HEK293 (cell line): ENCODE measurements around the gene CPSF2.

ENCODE experiments used
- CTCF ChIA-PET: fragments of 350-600 bp; formaldehyde crosslinking; extraction: SDS; loops from one replicate; lab custom pipeline; 2021; ENCODE audit warnings: antibody characterized with exemption; lab: Yijun Ruan, JAX
- POLR2A ChIA-PET: fragments of 300-600 bp; formaldehyde crosslinking; extraction: SDS; loops from one replicate; lab custom pipeline; 2020; ENCODE audit warnings: antibody characterized with exemption, inconsistent platforms; lab: Yijun Ruan, JAX
- H3K27ac ChIP-seq: fragments of 200-500 bp; sonication (Bioruptor generic); 2 replicates; pipeline ENCODE4 v1.5.1; 2014; ENCODE audit warnings: low read depth, low read length, control low read depth, inconsistent platforms; ENCODE audit errors: extremely low read depth
- H3K36me3 ChIP-seq, 2 experiments: fragments of 200-500 bp in 1 of 2; sonication (Bioruptor generic) in 1 of 2; 1 replicate in 1 of 2; 2 replicates in 1 of 2; pipeline ENCODE4 v1.5.1; 2014 to 2017; ENCODE audit warnings: inconsistent platforms in 2 of 2, low read length in 2 of 2; ENCODE audit not compliant: control insufficient read depth in 2 of 2, insufficient read depth in 1 of 2
- H3K4me1 ChIP-seq: fragments of 200-500 bp; sonication (Bioruptor generic); 2 replicates; pipeline ENCODE4 v1.5.1; 2014; ENCODE audit warnings: mild to moderate bottlenecking, low read length, inconsistent platforms; ENCODE audit not compliant: control insufficient read depth, insufficient read depth
- H3K4me3 ChIP-seq: 2 replicates; pipeline ENCODE4 v1.5.1; 2011; ENCODE audit warnings: low read depth, mild to moderate bottlenecking, control low read depth, low read length, moderate library complexity
- H3K9me3 ChIP-seq: fragments of 200-500 bp; sonication (Bioruptor generic); 2 replicates; pipeline ENCODE4 v1.5.1; 2014; ENCODE audit warnings: low read depth, low read length, inconsistent platforms; ENCODE audit not compliant: control insufficient read depth, insufficient read depth
- CTCF ChIP-seq: fragments of 450-650 bp; formaldehyde crosslinking; IDR thresholded peaks from 2 replicates; pipeline ENCODE4 v1.5.1; 2016; ENCODE audit warnings: missing biosample characterization, missing genetic modification characterization
- ELK4 ChIP-seq: IDR thresholded peaks from 2 replicates; pipeline ENCODE4 v1.6.1; 2011; ENCODE audit warnings: mild to moderate bottlenecking, low read depth, low read length, borderline replicate concordance
- GLIS1 ChIP-seq: fragments of 450-650 bp; formaldehyde crosslinking; IDR thresholded peaks from 2 replicates; pipeline ENCODE4 v1.5.1; 2016; ENCODE audit warnings: missing biosample characterization, missing genetic modification characterization
- HOXD13 ChIP-seq: sonication (generic); formaldehyde crosslinking; IDR thresholded peaks from 2 replicates; pipeline ENCODE4 v1.8.0; 2022; ENCODE audit warnings: missing genetic modification reagents, borderline replicate concordance
- KLF1 ChIP-seq: fragments of 450-650 bp; formaldehyde crosslinking; IDR thresholded peaks from 2 replicates; pipeline ENCODE4 v1.5.1; 2016; ENCODE audit warnings: missing biosample characterization, missing genetic modification characterization
- PRDM6 ChIP-seq: fragments of 450-650 bp; formaldehyde crosslinking; IDR thresholded peaks from 2 replicates; pipeline ENCODE4 v1.5.1; 2017; ENCODE audit warnings: missing biosample characterization, missing genetic modification characterization
- REPIN1 ChIP-seq: fragments of 450-650 bp; formaldehyde crosslinking; IDR thresholded peaks from 2 replicates; pipeline ENCODE4 v1.5.1; 2017; ENCODE audit warnings: missing biosample characterization, missing genetic modification characterization, low read depth
- ZBTB21 ChIP-seq: fragments of 450-650 bp; formaldehyde crosslinking; IDR thresholded peaks from 2 replicates; pipeline ENCODE4 v1.5.1; 2017; ENCODE audit warnings: missing biosample characterization, missing genetic modification characterization
- ZBTB7A ChIP-seq: fragments of 450-650 bp; formaldehyde crosslinking; IDR thresholded peaks from 2 replicates; pipeline ENCODE4 v1.5.1; 2016; ENCODE audit warnings: low read depth, missing biosample characterization, missing genetic modification characterization
- ZFHX2 ChIP-seq: fragments of 450-650 bp; formaldehyde crosslinking; conservative IDR thresholded peaks from 2 replicates; pipeline ENCODE4 v1.5.1; 2016; ENCODE audit warnings: missing biosample characterization, missing genetic modification characterization
- ZFP3 ChIP-seq: fragments of 450-650 bp; formaldehyde crosslinking; IDR thresholded peaks from 2 replicates; pipeline ENCODE4 v1.5.1; 2016; ENCODE audit warnings: low read depth, missing biosample characterization, missing genetic modification characterization
- ZNF132 ChIP-seq: fragments of 450-650 bp; formaldehyde crosslinking; IDR thresholded peaks from 2 replicates; pipeline ENCODE4 v1.5.1; 2017; ENCODE audit warnings: missing biosample characterization, missing genetic modification characterization, borderline replicate concordance
- ZNF174 ChIP-seq: fragments of 450-650 bp; formaldehyde crosslinking; IDR thresholded peaks from 2 replicates; pipeline ENCODE4 v1.5.0; 2017; ENCODE audit warnings: missing biosample characterization, mild to moderate bottlenecking, missing genetic modification characterization
- ZNF341 ChIP-seq: fragments of 450-650 bp; formaldehyde crosslinking; IDR thresholded peaks from 2 replicates; pipeline ENCODE4; 2016; ENCODE audit warnings: low read depth, missing biosample characterization, missing genetic modification characterization
- ZNF394 ChIP-seq: fragments of 450-650 bp; formaldehyde crosslinking; IDR thresholded peaks from 2 replicates; pipeline ENCODE4 v1.5.1; 2016; ENCODE audit warnings: missing biosample characterization, missing genetic modification characterization, mild to moderate bottlenecking, moderate library complexity, borderline replicate concordance
- ZNF433 ChIP-seq: fragments of 450-650 bp; formaldehyde crosslinking; IDR thresholded peaks from 2 replicates; pipeline ENCODE4 v1.5.1; 2016; ENCODE audit warnings: missing biosample characterization, missing genetic modification characterization, low read depth
- ZNF529 ChIP-seq: fragments of 450-650 bp; formaldehyde crosslinking; IDR thresholded peaks from 2 replicates; pipeline ENCODE4 v1.5.1; 2017; ENCODE audit warnings: missing genetic modification characterization, missing biosample characterization; ENCODE audit not compliant: insufficient replicate concordance
- ZNF580 ChIP-seq: fragments of 450-650 bp; formaldehyde crosslinking; IDR thresholded peaks from 2 replicates; pipeline ENCODE4 v1.5.1; 2016; ENCODE audit warnings: missing biosample characterization, missing genetic modification characterization
- ZNF600 ChIP-seq: fragments of 450-650 bp; formaldehyde crosslinking; IDR thresholded peaks from 2 replicates; pipeline ENCODE4 v1.5.1; 2016; ENCODE audit warnings: missing biosample characterization, missing genetic modification characterization
- ZNF624 ChIP-seq: fragments of 450-650 bp; formaldehyde crosslinking; IDR thresholded peaks from 2 replicates; pipeline ENCODE4 v1.5.1; 2017; ENCODE audit warnings: missing biosample characterization, missing genetic modification characterization
- ZNF654 ChIP-seq: fragments of 450-650 bp; formaldehyde crosslinking; IDR thresholded peaks from 2 replicates; pipeline ENCODE4 v1.5.1; 2016; ENCODE audit warnings: low read depth, missing biosample characterization, missing genetic modification characterization
- ZNF660 ChIP-seq: fragments of 450-650 bp; IDR thresholded peaks from 2 replicates; pipeline ENCODE4 v1.5.1; 2018; ENCODE audit warnings: missing biosample characterization, mild to moderate bottlenecking, missing genetic modification characterization
- ZNF692 ChIP-seq: fragments of 450-650 bp; formaldehyde crosslinking; IDR thresholded peaks from 2 replicates; pipeline ENCODE4 v1.5.1; 2016; ENCODE audit warnings: missing biosample characterization, missing genetic modification characterization

The CPSF2 gene

GRCh38 chr14:92135269-92135668 lies 13.5 kb downstream of the CPSF2 start:
- TF ChIP-seq CTCF (tag by site-specific recombination) = 0 out of 2 replicates have a peak, but pooled peaks have one; percentile 10
- peak; percentile 75 for TF ChIP-seq ZNF654
- no peak for TF ChIP-seq ZBTB7A (tag by site-specific recombination)
- TF ChIP-seq ZNF433 (tag by site-specific recombination) = no peak
- peaks cover 71 to 85% of the 10 kb centered on the region in 2 experiments for H3K36me3 ChIP-seq
- H3K4me3 ChIP-seq = no peak overlapping the region
- H3K4me1 ChIP-seq = no peaks in the 10 kb centered on the region
- CTCF ChIA-PET = interaction anchor here (0.6 to 2.6 kb wide), 14 partner anchors 9 to 1029 kb away, joined by 3 to 12 read pairs (median 5); partner anchors contain the start of genes CPSF2 and NDUFB1
- H3K27ac ChIP-seq = no peak overlapping the region
- POLR2A ChIA-PET = interaction anchor here (1.4 kb wide), 1 partner anchor 13 kb away, joined by 3 read pairs; no protein-coding TSS in a partner anchor
- H3K9me3 ChIP-seq = no peaks in the 10 kb centered on the region

- Histone ChIP-seq H3K27ac (no peak overlapping the region), H3K9me3 (no peaks in the 10 kb centered on the region), H3K4me1 (no peaks in the 10 kb centered on the region), H3K4me3 (no peak overlapping the region), H3K36me3 (peaks cover 70 to 84% of the 10 kb centered on the region in 2 experiments)
- TF ChIP-seq CTCF (tag by site-specific recombination) (no peak), ZBTB21 (tag by site-specific recombination) (no peak), REPIN1 (tag by site-specific recombination) (no peak), ZFHX2 (tag by site-specific recombination) (no peak), HOXD13 (no peak), ZNF529 (tag by site-specific recombination) (no peak), ZNF132 (no peak), KLF1 (tag by site-specific recombination) (no peak), PRDM6 (tag by site-specific recombination) (no peak), ZNF624 (no peak), ZNF174 (tag by site-specific recombination) (no peak)
- POLR2A ChIA-PET = no interaction called here
- CTCF ChIA-PET = interaction anchor here (0.6 to 1.9 kb wide), 3 partner anchors 8 to 250 kb away, joined by 3 to 12 read pairs (median 4); no protein-coding TSS in a partner anchor
Measured at GRCh38 chr14:92143309-92143708, 21.5 kb downstream of the CPSF2 start.

- Histone ChIP-seq H3K4me1 (no peaks in the 10 kb centered on the region), H3K4me3 (no peak overlapping the region), H3K27ac (no peak overlapping the region), H3K36me3 (peaks cover 69 to 81% of the 10 kb centered on the region in 2 experiments), H3K9me3 (no peaks in the 10 kb centered on the region)
- POLR2A ChIA-PET = no interaction called here
- CTCF ChIA-PET = interaction anchor here (0.9 to 1.9 kb wide), 2 partner anchors 9 kb away, joined by 3 to 12 read pairs; no protein-coding TSS in a partner anchor
- TF ChIP-seq ZNF580 (tag by site-specific recombination) (no peak), ZNF624 (no peak), ZNF600 (tag by site-specific recombination) (no peak), ZFP3 (tag by site-specific recombination) (no peak), ZNF132 (no peak), ZNF692 (tag by site-specific recombination) (no peak), GLIS1 (no peak), ZNF341 (tag by site-specific recombination) (no peak), ZNF394 (tag by site-specific recombination) (no peak), ELK4 (no peak), ZNF660 (tag by site-specific recombination) (no peak)
Measured at GRCh38 chr14:92143962-92144361, 22.2 kb downstream of the CPSF2 start.
